CD4-positive, alpha-beta T cell treated with Interferon alpha-2 for 1 hour (primary cell): ENCODE measurements around the gene THRB.
A peak's percentile ranks its signal among the peaks of the same experiment; 100 is the strongest.

Source experiments
- DNase-seq, 2 donors: peaks; one replicate each; pipeline ENCODE4 v3.0.0-alpha.2; 2020 to 2022

The THRB gene

DNA sequence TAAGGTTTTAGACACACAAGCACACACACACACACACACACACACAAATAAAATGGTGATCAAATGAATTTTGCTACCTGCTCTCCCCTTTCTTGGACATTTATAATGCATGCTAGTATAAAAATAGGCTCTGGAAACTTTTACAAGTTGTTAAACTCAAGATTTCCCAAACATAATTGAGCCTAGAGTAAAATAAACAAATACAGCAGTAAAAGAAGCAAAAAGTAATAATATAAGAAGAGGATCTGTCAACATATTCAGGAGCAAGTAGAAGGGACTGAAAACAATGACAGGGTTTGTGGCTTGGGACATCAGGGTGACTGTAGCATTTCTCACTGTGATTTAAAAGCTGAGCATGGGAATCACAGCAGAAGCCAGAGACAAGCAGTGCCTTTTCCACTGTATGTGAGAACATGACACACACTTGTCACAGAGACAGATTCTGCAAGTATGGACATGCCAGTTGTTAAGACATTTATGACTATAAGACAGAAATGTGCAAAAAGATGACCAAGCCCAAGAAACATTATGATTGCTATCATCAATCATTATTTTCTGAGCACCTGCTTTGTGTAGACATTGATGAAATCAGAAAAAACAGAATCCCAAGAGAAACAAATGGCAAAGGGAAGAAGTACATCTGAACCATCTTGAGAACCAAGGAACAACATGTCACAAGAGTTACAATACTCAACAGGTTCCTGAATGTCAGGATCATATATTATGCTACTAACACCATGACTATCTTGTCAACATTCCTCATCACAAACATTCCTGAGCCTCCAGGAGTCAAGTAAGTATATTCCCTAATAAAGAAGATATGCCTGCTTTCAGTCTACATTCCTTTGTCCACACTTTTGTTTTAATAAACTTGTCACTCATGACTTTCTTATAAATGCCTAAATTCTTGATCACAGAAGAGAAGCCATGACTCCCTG, 7.1 kb downstream of the THRB start:
- DNase-seq, result no peak

DNA sequence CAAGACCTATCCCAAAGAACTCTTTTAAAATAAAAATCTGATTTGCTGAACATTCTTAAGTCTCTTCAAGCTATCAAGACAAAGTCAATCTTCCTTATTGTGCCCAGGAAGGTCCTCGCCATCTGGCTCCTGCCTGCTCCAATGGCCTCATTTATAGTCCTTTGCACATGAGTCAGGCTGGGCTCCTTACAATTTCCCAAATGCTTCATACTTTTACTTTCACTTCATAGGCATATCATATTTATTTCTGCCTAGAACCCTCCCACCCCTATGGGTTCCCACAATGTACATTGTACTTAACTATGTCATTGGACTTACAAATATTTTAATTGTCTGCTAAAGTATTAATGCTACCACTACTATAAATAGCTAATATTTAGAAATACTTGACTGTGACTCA, 9.1 kb downstream of the THRB start:
- DNase-seq, result no peak

DNA sequence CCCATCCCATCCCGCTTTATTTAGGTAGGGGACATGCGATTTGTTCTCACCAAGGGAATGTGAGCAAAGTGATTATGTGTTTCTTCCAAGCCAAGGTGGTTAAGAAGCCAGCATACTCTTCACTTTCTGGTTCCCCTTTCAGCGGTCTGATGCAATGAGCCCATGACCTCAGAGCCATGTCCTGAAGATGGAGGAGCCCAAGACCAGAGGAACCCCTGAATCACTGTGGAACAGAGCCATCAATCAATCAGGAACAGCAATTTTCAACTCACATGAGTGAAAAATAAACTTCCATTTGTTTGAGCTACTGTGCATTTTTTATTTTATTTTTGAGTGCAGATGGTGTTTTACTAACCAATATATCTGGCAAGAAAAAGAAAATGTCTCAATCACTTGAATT, 10.8 kb downstream of the THRB start:
- peak in 1 of 2 donors; percentile 29 for DNase-seq

DNA sequence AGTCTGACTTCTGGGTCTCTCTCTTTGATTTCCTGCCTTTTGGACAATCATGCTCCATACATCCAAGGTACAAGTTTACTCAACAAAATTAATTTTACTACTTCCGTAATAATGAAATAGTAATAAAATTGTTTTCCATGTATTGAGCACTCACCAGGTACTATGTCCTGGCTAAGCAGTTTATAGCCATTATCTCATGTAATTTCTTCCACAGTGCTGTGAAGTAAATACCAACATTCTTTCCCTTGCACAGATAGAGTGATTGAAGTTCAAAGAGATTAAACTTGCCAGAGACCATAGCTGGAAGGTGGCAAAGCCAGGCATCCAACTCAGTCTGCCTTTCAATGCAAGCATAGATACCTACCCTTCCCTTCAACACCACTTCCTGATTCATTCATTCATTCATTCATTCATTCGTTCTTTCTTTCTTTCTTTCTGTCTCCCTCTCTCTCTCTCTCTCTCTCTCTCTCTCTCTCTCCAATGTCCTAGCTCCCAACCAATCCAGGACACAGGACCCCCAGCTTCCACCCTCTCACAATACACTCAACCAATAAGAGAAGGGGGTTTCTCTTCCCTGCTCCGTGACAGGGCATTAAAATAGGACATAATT, 12.4 kb downstream of the THRB start:
- DNase-seq, result no peak

DNA sequence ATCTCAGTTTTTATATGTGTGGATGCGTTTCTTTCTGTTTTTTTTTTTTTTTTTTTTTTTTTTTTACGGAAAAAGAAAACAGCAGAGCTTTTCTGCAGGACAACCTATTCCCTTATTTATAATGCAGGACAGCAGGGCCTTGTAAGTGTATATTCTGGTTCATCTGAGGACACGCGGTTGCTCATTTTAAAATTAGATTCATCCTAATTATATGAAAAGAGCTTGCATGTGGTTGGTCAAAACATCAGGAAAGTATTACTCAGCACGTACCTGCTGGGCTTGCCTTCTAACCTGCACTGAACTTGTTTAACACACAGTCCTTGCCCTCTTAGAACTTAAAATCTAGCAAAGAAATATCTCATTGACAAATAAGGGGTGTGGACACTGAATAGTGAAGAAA, 13.5 kb downstream of the THRB start:
- no peak for DNase-seq

DNA sequence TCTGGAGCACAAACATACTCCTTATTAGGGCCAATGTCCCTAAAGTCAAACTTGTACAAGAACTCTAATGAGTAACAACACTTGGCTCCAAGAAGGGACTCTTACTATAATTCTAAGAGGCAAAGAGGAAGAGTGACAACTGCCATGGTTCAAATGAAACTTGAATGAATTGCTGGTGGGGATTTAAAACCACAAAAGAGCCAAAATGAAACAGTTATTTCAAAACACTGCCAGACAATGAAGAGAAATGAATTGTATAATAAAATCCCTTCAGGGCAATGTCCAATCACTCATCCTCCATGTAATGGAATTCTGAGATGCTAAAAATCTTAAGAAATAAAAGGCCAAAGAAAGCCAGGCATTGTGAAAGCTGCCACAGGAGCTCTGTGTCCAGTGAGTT, 14.2 kb downstream of the THRB start:
- no peak for DNase-seq

DNA sequence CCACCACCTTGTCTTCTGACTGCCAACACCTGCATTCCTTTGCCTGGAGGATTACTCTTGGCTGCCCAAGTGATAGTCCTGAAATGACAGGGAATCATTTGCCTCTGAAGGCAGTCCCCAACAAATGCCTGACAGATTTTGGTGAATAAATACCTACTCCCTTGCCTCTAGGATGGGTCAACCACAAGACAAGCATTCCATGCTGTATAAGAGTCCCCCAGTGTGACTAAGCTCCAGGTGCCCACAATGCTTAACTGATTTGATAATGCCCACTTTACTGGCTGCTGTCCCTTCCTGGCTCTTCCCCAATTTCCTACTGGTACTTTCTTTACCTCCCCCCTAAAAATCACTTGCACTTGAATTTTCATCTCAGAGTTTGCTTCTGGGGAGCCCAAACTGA, 14.8 kb downstream of the THRB start:
- DNase-seq, result no peak

DNA sequence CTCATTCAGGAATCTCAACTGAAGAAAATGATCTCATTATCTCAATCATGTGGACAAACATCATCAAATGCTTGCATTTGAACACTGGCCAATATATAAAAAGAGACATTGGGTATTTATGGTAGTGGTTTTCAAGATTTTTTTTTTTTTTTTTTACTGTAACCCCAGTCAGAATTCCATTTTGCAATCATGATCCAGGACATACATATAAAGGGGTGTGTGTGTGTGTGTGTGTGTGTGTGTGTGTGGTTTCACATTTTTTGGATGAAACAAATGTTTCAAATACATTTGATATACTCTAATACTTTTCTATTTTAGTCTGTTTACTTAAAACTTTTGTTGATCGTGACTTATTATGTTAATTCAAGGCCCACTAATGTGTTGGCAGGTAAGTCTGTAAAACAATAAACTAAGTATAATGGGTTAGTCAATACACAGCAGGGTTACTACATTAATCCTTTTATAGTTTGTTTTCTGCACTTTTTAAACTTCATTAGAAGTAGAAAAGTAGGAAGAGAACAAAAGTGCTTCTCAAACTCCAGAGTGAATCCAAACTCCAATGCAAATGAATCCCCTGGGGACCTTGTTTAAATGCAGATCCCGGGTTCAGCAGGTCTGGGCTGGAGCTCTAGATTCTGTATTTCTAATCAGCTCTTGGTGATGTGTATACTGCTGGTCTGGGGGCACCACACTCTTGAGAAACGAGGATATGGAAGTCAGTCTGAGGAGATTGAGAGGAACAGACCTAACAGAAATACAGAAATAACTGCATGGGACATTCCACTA, 17.6 kb downstream of the THRB start:
- no peak for DNase-seq

DNA sequence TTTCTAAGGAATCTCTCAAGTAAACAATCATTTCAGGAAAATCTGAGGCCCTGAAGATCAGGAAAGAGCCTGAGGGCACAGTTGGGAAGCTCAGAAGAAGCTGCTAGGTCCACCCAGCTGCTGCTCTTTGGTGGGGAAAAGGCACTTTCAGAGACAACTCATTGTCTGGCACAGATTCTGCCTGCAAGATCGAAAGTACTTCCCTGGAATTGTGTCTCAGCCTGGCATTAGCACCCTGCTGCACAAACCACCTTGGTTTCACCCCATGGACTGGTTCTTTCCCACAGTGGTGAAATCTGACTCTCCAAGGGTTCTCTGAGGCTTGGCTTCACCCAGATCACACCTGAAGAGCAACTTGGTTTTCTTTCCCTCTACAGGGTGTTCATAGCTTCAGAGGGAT, 18.7 kb downstream of the THRB start:
- DNase-seq, result no peak

DNA sequence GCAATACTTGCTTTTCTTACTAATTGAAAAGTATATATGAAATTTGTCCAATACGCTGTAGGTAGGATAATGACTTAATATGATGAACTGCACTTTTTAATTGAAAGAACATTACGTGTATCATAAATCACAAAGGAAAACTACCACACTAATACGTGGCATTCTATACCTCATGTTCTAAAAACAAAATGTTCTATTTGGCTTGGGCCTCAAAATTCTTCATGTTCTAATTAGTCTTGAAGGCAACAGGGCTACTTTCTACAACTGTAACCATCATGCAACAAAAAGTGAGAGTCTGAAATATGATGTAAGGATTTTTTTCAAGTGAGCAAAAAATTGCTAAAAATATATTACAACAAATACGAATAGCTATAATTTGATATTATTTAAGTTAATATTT, 19.8 kb downstream of the THRB start:
- no peak for DNase-seq

DNA sequence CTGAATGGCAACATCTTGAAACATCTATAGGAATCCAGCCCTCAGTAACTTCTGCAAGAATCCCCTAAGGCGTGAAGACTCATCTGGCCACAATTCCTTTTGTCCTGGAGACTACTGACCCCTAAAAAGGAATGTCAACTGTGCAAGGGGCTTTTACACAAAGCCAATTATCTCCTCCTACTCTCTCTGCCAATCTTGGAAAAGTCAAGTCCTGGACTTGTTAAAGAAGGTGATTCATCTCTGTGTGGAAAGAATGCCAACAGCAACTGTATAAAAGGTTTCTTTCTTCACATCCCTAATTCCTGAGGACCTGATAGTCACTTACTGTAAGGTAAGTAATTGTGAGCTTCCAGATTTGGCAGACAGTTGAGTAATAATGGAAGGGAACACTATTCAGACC, 22.3 kb downstream of the THRB start:
- no peak for DNase-seq

DNA sequence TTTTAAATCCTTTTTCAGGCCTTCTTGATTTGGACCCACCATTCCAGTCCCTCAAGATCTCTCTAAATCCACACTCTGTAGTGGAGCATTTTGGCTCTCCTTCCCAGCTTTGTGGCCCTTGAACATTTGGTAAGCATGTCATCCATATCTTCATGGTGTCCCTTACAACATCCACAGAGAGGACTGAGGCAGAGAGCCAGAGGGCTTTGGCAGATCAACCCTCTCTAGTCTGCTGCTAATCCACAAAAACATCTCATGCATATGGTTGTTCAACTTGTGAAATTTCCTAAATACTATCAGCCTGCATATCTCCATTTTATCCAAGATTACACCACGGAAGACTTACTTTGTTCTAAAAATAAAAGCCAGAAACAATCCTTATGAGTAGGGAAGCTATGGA, 23.2 kb downstream of the THRB start:
- DNase-seq, result no peak

DNA sequence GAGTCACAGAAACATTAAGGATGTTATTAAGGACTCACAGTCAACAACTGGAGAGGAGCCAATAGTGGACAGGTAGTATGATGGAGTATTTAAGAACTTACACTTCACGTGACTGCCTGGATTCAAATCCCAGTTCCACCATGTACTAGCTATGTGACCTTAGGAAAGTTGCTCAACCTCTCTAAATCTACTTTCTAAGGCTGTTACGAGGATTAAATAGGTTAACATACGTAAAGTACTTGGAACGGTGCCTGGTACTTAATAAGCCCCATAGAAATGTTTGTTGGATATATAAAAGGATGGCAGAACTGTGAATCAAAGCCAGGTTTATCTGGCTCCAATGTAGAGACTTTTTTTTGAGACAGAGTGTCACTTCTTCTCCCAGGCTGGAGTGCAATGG, 24.4 kb downstream of the THRB start:
- no peak for DNase-seq

DNA sequence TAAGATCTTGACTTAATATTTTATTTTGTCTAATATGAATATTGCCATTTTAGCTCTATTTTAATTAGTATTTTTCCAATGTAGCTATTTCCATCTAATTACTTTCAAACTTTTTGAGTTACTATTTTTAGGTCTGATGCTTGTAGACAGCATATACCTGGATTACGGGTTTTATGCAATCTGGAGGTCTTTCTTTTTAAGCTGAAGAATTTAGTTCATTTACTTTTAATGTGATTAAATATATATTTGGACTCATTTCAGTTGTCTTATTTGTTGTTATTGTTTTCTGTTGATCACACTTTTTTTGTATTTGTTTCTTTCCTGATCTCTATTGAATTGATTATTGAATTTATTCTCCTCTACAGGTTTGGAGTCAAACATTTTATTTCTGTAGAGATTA, 30.3 kb downstream of the THRB start:
- no peak for DNase-seq

DNA sequence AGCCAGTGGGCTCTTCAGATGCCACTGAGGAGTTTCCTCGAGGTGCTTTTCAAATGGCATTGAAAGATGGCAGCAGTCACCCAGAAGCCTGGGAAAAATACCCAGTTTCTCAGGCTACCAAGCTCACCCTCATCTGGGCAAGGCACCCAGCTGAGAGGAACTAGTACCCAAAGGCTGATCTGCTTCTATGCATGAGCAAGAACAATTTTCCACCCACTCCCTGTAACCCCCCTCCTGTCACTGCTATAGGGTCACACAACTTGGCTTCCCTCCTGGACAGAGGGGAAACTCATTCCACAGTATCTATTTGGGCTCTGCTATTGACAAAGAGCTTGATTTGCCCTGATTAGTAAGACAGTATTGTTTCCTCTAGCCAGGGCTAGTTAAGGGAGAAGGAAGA, 31.9 kb downstream of the THRB start:
- no peak for DNase-seq

DNA sequence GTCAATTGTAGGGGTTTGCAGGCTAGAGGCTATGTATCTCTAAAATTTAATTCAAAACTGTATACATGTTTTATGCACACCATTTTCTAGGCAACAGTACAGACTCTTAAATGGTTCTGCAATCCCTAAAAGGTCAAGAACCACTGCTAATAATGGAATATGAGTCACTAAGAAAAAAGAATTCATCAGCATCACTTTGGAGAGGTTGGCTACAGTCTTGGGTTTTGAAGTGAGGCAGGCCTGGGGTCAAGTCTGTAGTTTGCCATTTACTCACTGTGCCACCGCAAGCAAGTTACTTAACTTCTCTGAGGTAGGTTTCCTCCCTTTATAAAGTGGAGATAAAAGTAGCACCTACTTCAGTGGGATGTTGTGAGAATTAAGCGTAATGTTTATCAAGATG, 33.7 kb downstream of the THRB start:
- DNase-seq, result no peak

DNA sequence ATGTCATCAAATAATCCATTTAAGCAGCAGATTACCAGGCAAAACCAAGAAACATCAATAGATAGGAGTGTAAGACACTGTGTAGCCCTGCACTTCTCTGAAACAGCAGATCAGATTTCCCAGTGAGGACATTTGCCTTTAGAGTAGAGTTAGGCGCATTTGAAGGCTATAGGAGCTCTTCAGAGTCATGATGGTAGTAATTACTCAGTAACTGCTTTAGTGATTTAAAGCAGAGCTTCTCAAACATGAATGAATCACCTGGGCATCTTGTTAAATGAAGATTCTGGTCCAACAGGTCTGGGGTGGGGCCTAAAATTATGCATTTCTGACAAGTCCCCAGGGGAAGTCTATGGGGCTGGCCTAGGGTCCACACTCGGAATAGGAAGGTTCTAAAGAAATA, 36.9 kb downstream of the THRB start:
- DNase-seq, result no peak

DNA sequence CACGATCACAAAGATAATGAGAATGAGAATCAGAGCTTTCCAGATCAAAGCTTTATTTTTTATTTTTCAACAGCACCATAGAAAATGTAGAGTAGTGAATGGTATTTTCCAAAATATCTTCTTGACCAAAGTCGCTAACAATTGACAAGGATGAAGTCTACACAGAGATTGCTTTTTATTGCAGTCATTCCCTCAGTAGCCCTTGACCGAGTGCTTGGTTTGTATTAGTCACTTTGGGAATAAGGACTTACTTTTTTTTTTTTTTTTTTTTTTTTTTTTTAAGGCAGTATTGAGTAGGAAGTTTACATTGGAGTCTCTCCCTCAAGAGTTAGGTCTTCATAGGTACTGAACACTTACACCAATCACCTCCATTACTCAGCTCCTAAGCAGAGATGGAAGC, 39.8 kb downstream of the THRB start:
- no peak for DNase-seq

DNA sequence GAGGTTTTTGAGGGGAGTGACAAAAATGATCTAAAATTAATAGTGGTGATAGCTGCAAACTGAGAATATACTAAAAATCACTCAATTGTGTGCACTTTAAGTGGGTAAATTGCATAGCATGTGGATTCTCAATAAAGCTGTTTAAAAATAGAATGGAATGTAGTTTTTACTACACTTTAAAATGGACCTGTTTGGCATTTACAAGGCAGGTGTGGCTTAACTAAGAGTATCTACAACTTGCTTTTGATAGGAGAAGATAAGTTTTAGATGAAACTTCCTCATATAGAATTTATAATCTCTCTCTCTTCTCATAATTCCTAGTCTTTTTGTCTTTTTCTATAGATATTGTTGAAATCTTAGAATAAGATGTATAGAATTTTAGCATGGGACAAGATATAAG, 40.3 kb downstream of the THRB start:
- no peak for DNase-seq

DNA sequence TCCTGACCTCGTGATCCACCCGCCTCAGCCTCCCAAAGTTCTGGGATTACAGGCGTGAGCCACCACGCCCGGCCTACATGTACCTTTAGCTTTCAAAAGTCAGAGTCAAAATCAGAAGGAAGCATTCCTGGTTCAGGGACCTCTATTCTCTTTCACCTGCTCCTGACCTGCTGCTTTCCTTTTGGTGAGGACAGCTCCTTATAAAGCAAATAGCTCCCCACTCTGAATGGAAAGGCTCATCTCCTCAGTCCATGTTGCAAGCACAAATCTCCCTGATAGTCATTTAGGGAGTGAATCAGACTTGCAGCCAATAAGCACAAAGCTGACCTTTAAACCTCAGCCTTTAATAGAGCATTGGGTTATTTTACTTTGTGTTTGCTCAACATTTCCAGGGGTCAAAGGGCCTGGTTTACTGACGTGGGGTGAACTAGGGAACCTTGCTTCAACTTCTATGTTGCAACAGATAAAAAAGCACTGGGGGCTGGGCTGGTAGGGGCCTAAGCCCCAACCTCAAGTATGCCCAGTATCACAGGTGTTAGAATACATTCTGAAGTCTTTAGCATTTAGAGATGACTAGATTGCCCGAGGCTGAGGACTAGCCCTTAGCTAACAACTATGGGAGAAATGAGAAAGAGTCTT, 43.1 kb downstream of the THRB start:
- DNase-seq, result no peak

DNA sequence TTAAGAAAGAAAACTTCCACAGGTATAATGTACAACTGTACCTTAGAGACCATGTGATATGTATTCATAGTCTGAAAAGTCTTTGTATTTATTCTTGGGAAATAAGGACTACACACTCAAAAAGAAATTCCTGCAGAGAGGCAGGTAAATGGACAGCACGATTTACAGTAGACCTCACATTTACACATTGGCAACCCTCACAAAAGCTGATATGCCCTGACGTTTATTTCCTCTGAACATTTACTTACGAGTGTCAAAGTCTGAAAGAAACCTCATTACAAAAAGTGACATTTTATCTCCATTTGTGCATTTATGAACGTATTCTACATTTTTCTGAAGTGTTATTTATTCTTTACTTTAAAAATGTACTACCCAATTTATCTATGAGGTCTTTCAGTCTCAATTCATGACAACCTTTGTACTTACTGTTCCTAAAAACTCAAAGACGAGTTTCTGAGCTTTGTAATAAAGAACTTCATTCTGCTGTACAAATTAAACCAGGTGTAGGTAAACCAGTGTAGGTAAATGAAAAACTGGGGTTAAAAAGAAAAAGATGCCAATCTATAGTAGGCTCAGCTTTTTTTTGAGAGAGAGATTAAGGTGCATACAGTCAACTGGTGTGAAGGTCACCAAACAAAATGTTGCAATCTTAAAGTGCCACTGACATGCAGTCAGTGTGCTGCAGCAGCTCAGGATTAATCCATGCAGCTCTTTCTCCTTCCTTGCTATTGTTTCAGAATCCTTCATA, 44.3 kb downstream of the THRB start:
- no peak for DNase-seq

DNA sequence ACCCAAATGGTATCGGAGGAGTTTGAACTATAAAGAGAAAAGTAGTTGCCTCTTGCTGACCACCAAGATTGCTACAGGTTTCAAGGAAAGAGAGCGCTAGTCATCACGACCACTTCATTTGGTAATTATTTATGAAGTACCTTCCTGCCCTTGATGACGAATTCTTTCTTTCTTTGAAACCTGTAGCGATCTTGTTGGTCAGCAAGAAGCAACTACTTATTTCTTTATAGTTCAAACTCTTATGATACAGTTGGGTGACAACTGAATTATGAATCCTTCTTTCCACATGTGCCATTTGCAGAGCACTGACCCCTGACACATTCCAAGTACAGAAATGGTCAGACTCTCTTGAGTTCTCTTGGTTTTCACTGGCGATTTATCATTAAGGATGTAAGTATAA, 46.8 kb downstream of the THRB start:
- DNase-seq, result no peak

DNA sequence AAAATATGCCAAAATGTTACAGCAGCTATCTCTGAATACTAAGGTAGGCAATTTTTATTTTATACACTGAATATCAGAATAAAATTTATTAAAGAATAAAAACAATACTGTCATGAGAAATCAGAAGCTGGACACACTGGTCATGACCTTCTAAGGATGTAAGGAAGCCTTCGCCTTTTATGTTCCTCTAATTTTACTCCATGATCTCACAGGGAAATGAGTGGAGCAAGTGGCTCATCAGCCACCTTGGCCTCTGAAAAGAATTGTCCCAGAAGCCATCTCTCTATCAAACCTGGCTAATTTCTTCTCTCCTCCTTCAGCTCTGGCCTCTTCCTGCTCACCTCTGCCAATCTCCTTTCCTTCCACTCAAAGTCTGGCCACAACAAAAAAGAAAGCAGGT, 48.6 kb downstream of the THRB start:
- no peak for DNase-seq
